GM12878 (cell line): ENCODE data around the gene SNX8. TPM values are rescaled to one million over a fixed set of nuclear protein-coding genes. Genes with fewer than 3 reads are reported as not detected.
A peak's percentile ranks its signal among the peaks of the same experiment; 100 is the strongest.

Experiments used
- BACH1 ChIP-seq: fragments of 450-650 bp; IDR thresholded peaks from 2 replicates; pipeline ENCODE4 v1.6.1; 2017; ENCODE audit warnings: mild to moderate bottlenecking, borderline replicate concordance
- BMI1 ChIP-seq: fragments of 450-650 bp; IDR thresholded peaks from 2 replicates; pipeline ENCODE4 v1.6.1; 2016; ENCODE audit warnings: mild to moderate bottlenecking, moderate library complexity, borderline replicate concordance
- EGR1 ChIP-seq, 2 experiments: IDR thresholded peaks; 1 replicate in 1 of 2; 2 replicates in 1 of 2; pipeline ENCODE4 v1.6.1; 2011 to 2012; ENCODE audit warnings: low read depth in 2 of 2, low read length in 2 of 2, borderline replicate concordance in 1 of 2, mild to moderate bottlenecking in 1 of 2, moderate library complexity in 1 of 2
- GATAD2B ChIP-seq: fragments of 450-650 bp; conservative IDR thresholded peaks from 2 replicates; pipeline ENCODE4 v1.6.1; 2017; ENCODE audit warnings: low read depth, mild to moderate bottlenecking, moderate library complexity
- HCFC1 ChIP-seq: fragments of 150-350 bp; IDR thresholded peaks from 2 replicates; pipeline ENCODE4 v1.6.1; 2014; ENCODE audit warnings: low read length
- IKZF2 ChIP-seq, 2 experiments: fragments of 450-650 bp; IDR thresholded peaks; 2 replicates each; pipeline ENCODE4 v1.6.1; 2017; ENCODE audit warnings: mild to moderate bottlenecking in 2 of 2, moderate library complexity in 2 of 2
- JUNB ChIP-seq: IDR thresholded peaks from 2 replicates; pipeline ENCODE4 v1.6.1; 2016; ENCODE audit warnings: antibody characterized with exemption, mild to moderate bottlenecking
- MEF2B ChIP-seq: fragments of 450-650 bp; IDR thresholded peaks from 2 replicates; pipeline ENCODE4 v1.6.1; 2018; ENCODE audit warnings: mild to moderate bottlenecking, moderate library complexity; ENCODE audit not compliant: partially characterized antibody, poor library complexity, severe bottlenecking
- MXI1 ChIP-seq: fragments of 150-350 bp; IDR thresholded peaks from 2 replicates; pipeline ENCODE4 v1.6.1; 2011; ENCODE audit warnings: low read depth, mild to moderate bottlenecking, inconsistent platforms, low read length, improper control_type of control experiment
- ZBED1 ChIP-seq: IDR thresholded peaks from 2 replicates; pipeline ENCODE4 v1.6.1; 2016; ENCODE audit warnings: borderline replicate concordance
- polyA plus RNA-seq, 11 experiments: library from polyadenylated mRNA; depleted of rRNA in 4 of 11; unstranded in 6 of 11; stranded (reverse) in 5 of 11; fragments of >200 nt; fragmentation: Nextera tagmentation in 4 of 11; fragmentation: Illumina TruSeq in 1 of 11; extraction: Ambion mirVana in 4 of 11; extraction: Trizol in 1 of 11; gene quantifications; 1 replicate in 1 of 11; 2 replicates in 10 of 11; pipeline versions ENCODE4 v1.2.1 to v1.2.3, GENCODE V29; 2011 to 2016; ENCODE audit warnings: inconsistent platforms in 2 of 11, missing spikeins in 2 of 11, low read depth in 1 of 11
- total RNA-seq, 4 experiments: library from RNA; depleted of rRNA in 3 of 4; stranded (reverse); fragments of >200 nt in 3 of 4; fragmentation: Illumina TruSeq in 1 of 4; extraction: Trizol in 1 of 4; gene quantifications; 2 replicates each; pipeline versions ENCODE4 v1.2.1 to v1.2.3, GENCODE V29; 2013 to 2021
- TF ChIP-seq, protein P1 (sequence below): fragments of 450-650 bp; IDR thresholded peaks from 2 replicates; pipeline ENCODE4 v1.6.1; 2017; ENCODE audit warnings: mild to moderate bottlenecking, low read depth, inconsistent platforms; ENCODE audit not compliant: poor library complexity, severe bottlenecking
- TF ChIP-seq, protein P2 (sequence below): IDR thresholded peaks from 2 replicates; pipeline ENCODE4 v1.6.1; 2012; ENCODE audit warnings: mild to moderate bottlenecking, low read depth, low read length

SNX8 gene
- total and polyA plus RNA-seq, 10 of the 15 experiments (the other 5 are each of a cell fraction or from before 2014, with no cell fraction given): 6.4 to 210 (median 97.6) TPM

DNA sequence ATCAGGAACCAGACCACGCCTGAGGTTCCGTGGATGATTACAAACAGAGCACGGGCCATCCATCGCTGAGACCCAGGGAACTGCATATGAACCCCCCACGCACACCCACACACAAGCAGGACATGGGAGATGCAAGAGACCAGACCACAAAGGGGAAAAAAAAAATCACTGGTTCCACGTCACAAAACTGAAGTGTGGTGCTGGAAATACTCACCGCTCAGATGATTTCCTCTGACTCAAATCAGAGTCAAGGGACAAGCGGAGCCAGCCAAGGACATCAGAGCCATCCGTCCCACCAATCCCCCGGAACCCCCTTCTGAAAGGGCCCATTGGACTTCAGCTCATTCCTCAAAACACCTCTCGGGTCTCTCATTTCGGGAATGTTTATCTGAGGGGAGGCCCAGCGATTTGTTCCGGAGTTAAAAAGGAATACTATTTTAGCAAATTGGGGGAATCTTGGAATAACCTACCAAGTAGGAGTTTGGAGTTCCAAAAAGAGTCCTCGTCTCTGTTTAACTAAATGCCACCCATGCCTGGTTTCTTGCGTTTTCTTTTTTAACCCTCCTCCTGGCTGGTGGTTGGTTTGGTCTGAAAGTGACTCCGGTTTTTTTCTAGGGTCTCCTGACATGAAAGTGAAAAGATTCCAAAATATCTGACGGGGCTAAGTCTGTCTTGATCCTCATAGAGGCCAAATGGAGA is 15.0 kb downstream of the SNX8 start (continued):
- no peak for TF ChIP-seq HCFC1
- TF ChIP-seq GATAD2B: no peak; the same call in 1 of the 2 replicates
- TF ChIP-seq BMI1: no peak
- TF ChIP-seq ZBED1: no peak
- peak in 1 of 2 experiments; percentile 97; a peak in 2 of 3 replicates for TF ChIP-seq EGR1 (IDR thresholded peaks at IDR 0.05; ENCODE audit: borderline replicate concordance in 1 of 2, low read depth in 2 of 2, low read length in 2 of 2)
- TF ChIP-seq BACH1: peak; percentile 44; the same call in 1 of the 2 replicates
- TF ChIP-seq IKZF2 (IDR thresholded peaks at IDR 0.05): peak; percentile 81 to 84
- TF ChIP-seq, protein P1, sequence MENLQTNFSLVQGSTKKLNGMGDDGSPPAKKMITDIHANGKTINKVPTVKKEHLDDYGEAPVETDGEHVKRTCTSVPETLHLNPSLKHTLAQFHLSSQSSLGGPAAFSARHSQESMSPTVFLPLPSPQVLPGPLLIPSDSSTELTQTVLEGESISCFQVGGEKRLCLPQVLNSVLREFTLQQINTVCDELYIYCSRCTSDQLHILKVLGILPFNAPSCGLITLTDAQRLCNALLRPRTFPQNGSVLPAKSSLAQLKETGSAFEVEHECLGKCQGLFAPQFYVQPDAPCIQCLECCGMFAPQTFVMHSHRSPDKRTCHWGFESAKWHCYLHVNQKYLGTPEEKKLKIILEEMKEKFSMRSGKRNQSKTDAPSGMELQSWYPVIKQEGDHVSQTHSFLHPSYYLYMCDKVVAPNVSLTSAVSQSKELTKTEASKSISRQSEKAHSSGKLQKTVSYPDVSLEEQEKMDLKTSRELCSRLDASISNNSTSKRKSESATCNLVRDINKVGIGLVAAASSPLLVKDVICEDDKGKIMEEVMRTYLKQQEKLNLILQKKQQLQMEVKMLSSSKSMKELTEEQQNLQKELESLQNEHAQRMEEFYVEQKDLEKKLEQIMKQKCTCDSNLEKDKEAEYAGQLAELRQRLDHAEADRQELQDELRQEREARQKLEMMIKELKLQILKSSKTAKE: peak; percentile 58
- TF ChIP-seq, protein P2, sequence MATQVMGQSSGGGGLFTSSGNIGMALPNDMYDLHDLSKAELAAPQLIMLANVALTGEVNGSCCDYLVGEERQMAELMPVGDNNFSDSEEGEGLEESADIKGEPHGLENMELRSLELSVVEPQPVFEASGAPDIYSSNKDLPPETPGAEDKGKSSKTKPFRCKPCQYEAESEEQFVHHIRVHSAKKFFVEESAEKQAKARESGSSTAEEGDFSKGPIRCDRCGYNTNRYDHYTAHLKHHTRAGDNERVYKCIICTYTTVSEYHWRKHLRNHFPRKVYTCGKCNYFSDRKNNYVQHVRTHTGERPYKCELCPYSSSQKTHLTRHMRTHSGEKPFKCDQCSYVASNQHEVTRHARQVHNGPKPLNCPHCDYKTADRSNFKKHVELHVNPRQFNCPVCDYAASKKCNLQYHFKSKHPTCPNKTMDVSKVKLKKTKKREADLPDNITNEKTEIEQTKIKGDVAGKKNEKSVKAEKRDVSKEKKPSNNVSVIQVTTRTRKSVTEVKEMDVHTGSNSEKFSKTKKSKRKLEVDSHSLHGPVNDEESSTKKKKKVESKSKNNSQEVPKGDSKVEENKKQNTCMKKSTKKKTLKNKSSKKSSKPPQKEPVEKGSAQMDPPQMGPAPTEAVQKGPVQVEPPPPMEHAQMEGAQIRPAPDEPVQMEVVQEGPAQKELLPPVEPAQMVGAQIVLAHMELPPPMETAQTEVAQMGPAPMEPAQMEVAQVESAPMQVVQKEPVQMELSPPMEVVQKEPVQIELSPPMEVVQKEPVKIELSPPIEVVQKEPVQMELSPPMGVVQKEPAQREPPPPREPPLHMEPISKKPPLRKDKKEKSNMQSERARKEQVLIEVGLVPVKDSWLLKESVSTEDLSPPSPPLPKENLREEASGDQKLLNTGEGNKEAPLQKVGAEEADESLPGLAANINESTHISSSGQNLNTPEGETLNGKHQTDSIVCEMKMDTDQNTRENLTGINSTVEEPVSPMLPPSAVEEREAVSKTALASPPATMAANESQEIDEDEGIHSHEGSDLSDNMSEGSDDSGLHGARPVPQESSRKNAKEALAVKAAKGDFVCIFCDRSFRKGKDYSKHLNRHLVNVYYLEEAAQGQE: no peak
- peak; percentile 77 for TF ChIP-seq JUNB
- TF ChIP-seq MXI1: no peak; the same call in 1 of the 2 replicates
- TF ChIP-seq MEF2B: peak; percentile 26
- TF ChIP-seq, all 136 proteins: peak for 45
